Measurements from ENCODE around the gene TMEM163. TPM values are rescaled to one million over a fixed set of nuclear protein-coding genes. Genes with fewer than 3 reads are reported as not detected.

The TMEM163 gene
- total and polyA plus RNA-seq, 2 donors (not counting 3 experiments of a cell fraction or from before 2014, with no cell fraction given), result 1.0 to 2.8 TPM

DNA sequence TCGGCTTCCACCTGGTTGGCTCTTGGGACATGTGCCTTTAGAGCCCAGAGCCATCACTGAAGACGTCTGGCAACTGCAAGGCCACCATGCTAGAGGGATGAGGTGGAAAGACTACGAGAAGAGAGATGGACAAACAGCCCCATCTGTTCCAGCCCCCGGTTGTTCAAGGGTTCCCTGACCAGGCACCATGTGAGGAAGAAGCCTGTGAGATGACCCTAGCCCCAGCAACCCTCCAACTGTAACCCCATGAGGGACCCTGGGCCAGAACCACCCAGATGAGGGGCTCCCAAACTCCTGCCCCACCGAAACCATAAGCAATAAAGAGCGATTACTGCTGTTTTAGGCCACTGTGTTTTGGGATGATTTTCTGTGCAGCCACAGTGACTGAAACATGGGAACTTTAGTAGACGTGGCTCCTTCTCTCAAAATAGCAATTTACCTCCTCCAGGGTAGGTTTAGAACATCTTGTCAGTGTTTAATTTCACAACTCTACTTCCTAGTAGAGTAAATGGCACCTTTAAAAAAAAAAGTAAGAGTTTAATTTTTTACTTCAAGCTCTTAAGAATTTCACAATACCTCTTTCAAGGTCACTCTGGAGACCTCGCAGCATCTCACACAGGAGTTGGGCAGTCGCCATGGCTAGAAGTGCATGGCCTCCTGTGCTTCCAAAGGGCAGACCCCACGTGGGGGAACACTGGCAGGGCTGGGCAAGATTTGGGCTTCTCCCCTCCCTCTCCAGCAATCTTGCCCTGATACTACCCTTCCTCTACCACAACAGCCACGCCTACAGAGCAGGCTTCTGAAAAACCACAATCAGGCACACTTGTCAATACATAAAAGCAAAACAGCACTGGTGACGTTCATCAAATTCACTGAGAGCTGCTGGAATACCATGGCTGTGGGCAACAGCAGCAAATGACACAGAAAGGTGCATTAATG is 48.8 kb downstream of the TMEM163 start:
- CTCF ChIA-PET, result interaction anchor here (1.4 kb wide), 1 partner anchor 12 kb away, joined by 3 read pairs; no protein-coding TSS in a partner anchor
- BruUV-seq (replicated peaks), result no TSS peak
- H3K79me2 ChIP-seq (ENCODE audit: control insufficient read depth, insufficient read depth, low read length), result no peaks in the 10 kb centered on the region
- intact Hi-C loops (cut with micrococcal nuclease), result no loop called here
- H3K9ac ChIP-seq (replicated peaks; ENCODE audit: extremely low read depth, insufficient read depth, low read length), result no peak overlapping the region
- DNase-seq (ENCODE audit: low read depth, low spot score), result no peak
- dilution Hi-C loops (cut with MboI; ENCODE audit: extremely low pct_ligation_motif_present, low sequenced_read_pairs), result no loop called here
- no peak for TF ChIP-seq POLR2A (IDR thresholded peaks at IDR 0.05; ENCODE audit: low read depth, low read length)
- TF ChIP-seq JUN (IDR thresholded peaks at IDR 0.05; ENCODE audit: borderline replicate concordance, insufficient read depth, insufficient read length, low read depth), result no peak
- TF ChIP-seq MYC (IDR thresholded peaks at IDR 0.05; ENCODE audit: low read depth, low read length), result no peak
- TF ChIP-seq, protein P1, sequence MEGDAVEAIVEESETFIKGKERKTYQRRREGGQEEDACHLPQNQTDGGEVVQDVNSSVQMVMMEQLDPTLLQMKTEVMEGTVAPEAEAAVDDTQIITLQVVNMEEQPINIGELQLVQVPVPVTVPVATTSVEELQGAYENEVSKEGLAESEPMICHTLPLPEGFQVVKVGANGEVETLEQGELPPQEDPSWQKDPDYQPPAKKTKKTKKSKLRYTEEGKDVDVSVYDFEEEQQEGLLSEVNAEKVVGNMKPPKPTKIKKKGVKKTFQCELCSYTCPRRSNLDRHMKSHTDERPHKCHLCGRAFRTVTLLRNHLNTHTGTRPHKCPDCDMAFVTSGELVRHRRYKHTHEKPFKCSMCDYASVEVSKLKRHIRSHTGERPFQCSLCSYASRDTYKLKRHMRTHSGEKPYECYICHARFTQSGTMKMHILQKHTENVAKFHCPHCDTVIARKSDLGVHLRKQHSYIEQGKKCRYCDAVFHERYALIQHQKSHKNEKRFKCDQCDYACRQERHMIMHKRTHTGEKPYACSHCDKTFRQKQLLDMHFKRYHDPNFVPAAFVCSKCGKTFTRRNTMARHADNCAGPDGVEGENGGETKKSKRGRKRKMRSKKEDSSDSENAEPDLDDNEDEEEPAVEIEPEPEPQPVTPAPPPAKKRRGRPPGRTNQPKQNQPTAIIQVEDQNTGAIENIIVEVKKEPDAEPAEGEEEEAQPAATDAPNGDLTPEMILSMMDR (IDR thresholded peaks at IDR 0.05; ENCODE audit: extremely low read depth in 1 of 2, insufficient read depth in 1 of 2, low read depth in 1 of 2, low read length in 2 of 2), result no peak
- H4K20me1 ChIP-seq (replicated peaks; ENCODE audit: control insufficient read depth, extremely low read depth, insufficient read depth, low read length), result no peaks in the 10 kb centered on the region
- POLR2A ChIA-PET, result no interaction called here
- no peak overlapping the region for H2AFZ ChIP-seq (ENCODE audit: low read depth, low read length)
- FAIRE-seq, result no peak
- no peaks in the 10 kb centered on the region for H3K4me1 ChIP-seq (ENCODE audit: control insufficient read depth, extremely low read depth, insufficient read depth, low read length)
- no peak overlapping the region for H3K4me3 ChIP-seq (replicated peaks in 1 of 3; ENCODE audit: insufficient read depth in 1 of 3, low read depth in 1 of 3, low read length in 3 of 3)
- H3K36me3 ChIP-seq (ENCODE audit: control insufficient read depth in 2 of 2, extremely low read depth in 1 of 2, insufficient read depth in 2 of 2, low read length in 2 of 2), result no peaks in the 10 kb centered on the region
- H3K4me2 ChIP-seq (ENCODE audit: insufficient read depth, low read length), result no peak overlapping the region
- H3K27me3 ChIP-seq (ENCODE audit: control insufficient read depth in 2 of 2, insufficient read depth in 2 of 2, low read length in 2 of 2), result peaks cover 2 to 3% of the 10 kb centered on the region in 2 experiments
- no peaks in the 10 kb centered on the region for H3K9me3 ChIP-seq (replicated peaks; ENCODE audit: control insufficient read depth, insufficient read depth, low read length)
- H3K27ac ChIP-seq (ENCODE audit: insufficient read depth, low read depth, low read length), result no peak overlapping the region
- no peaks in the 10 kb centered on the region for H3K9me1 ChIP-seq (replicated peaks; ENCODE audit: control insufficient read depth, extremely low read depth, insufficient read depth, low read length)

DNA sequence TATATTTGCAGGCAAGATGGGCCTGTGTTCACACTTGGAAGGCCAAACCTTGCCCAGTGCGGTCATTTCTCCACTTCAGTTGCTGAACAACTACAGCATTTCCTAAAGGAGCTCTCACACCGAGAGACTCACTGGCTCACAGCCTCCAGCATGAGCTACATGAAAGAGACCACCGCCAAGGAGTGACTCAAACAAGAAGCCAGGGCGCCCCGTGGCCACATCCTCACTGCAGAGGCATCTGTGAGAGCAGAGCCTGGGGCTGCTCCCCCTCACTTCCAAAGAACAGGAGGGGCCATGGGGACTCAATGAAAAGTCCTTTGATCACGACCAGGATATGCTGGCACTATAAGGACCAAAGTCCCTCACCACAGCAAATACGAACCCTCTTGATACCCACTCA is 50.0 kb downstream of the TMEM163 start:
- intact Hi-C loops (cut with micrococcal nuclease) (no loop called here), dilution Hi-C loops (cut with MboI; ENCODE audit: extremely low pct_ligation_motif_present, low sequenced_read_pairs) (no loop called here)
- H3K4me3 ChIP-seq (replicated peaks in 1 of 3; ENCODE audit: insufficient read depth in 1 of 3, low read depth in 1 of 3, low read length in 3 of 3), result no peak overlapping the region
- peaks cover 2 to 3% of the 10 kb centered on the region in 2 experiments for H3K27me3 ChIP-seq (ENCODE audit: control insufficient read depth in 2 of 2, insufficient read depth in 2 of 2, low read length in 2 of 2)
- no peaks in the 10 kb centered on the region for H3K9me3 ChIP-seq (replicated peaks; ENCODE audit: control insufficient read depth, insufficient read depth, low read length)
- H3K27ac ChIP-seq (ENCODE audit: insufficient read depth, low read depth, low read length), result no peak overlapping the region
- no peaks in the 10 kb centered on the region for H3K9me1 ChIP-seq (replicated peaks; ENCODE audit: control insufficient read depth, extremely low read depth, insufficient read depth, low read length)
- POLR2A ChIA-PET, result no interaction called here
- CTCF ChIA-PET, result no interaction called here
- no peak overlapping the region for H3K9ac ChIP-seq (replicated peaks; ENCODE audit: extremely low read depth, insufficient read depth, low read length)
- TF ChIP-seq, protein P2, sequence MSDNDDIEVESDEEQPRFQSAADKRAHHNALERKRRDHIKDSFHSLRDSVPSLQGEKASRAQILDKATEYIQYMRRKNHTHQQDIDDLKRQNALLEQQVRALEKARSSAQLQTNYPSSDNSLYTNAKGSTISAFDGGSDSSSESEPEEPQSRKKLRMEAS (IDR thresholded peaks at IDR 0.05; ENCODE audit: insufficient read depth, insufficient read length), result no peak
- TF ChIP-seq EZH2 (IDR thresholded peaks at IDR 0.05; ENCODE audit: borderline replicate concordance, low read depth, low read length, severe bottlenecking) (no peak), POLR2AphosphoS5 (IDR thresholded peaks at IDR 0.05; ENCODE audit: insufficient read depth, low read depth, low read length) (no peak), POLR2A (IDR thresholded peaks at IDR 0.05; ENCODE audit: low read depth, low read length) (no peak)
- TF ChIP-seq, protein P1 (IDR thresholded peaks at IDR 0.05; ENCODE audit: extremely low read depth in 1 of 2, insufficient read depth in 1 of 2, low read depth in 1 of 2, low read length in 2 of 2), result no peak
- no peaks in the 10 kb centered on the region for H3K79me2 ChIP-seq (ENCODE audit: control insufficient read depth, insufficient read depth, low read length)
- H4K20me1 ChIP-seq (replicated peaks; ENCODE audit: control insufficient read depth, extremely low read depth, insufficient read depth, low read length), result no peaks in the 10 kb centered on the region
- no TSS peak for BruUV-seq (replicated peaks)
- H3K4me1 ChIP-seq (ENCODE audit: control insufficient read depth, extremely low read depth, insufficient read depth, low read length), result no peaks in the 10 kb centered on the region
- FAIRE-seq (no peak), DNase-seq (ENCODE audit: low read depth, low spot score) (no peak)
- H3K4me2 ChIP-seq (ENCODE audit: insufficient read depth, low read length), result no peak overlapping the region
- H2AFZ ChIP-seq (ENCODE audit: low read depth, low read length), result no peak overlapping the region
- no peaks in the 10 kb centered on the region for H3K36me3 ChIP-seq (ENCODE audit: control insufficient read depth in 2 of 2, extremely low read depth in 1 of 2, insufficient read depth in 2 of 2, low read length in 2 of 2)
